C4-2B (cell line): Measurements from ENCODE around the gene MEGF10.

Experiments
- CTCF ChIP-seq: fragments of 450-650 bp; conservative IDR thresholded peaks from 2 replicates; pipeline ENCODE4 v1.5.1; 2017; ENCODE audit warnings: mild to moderate bottlenecking
- ZFX ChIP-seq: fragments of 450-650 bp; IDR thresholded peaks from 2 replicates; pipeline ENCODE4 v1.6.1; 2017

DNA sequence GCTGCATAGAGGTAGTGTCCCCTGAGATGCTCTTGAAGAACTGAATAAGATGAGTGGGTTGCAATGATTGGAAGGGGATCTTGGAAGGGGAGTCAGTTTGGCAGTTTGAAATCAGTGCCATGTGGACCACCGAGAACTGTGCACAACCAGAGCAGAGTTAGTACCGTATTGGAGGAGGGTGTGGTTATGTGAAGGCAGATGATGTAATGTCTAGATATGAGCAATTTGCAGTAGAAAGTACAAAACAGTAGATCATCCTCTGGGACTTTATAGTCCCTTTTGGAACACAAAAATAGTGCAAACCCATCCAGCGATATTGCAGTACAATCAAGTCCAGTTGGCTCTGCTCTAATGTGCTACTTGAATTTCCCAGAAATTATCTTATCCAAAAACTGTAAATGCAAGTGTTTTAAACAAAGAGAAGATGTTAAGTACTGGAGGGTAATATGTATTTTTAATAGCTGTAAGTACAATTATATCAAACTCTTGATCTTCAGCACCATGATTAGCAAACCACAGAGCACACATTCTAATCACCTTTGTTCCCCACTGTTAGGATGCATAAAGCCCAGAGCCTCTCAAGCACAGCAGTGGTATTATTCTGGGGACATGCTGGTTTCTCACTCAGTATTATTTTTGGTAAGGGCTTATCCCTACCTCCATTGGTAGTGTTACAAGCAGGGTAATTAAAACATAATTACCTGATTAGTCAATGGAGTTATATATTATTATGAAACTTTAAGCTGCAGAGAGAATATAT is 41.5 kb downstream of the MEGF10 start:
- TF ChIP-seq CTCF (no peak), ZFX (no peak)
